Thymus (tissue), 11 donors: Measurements from ENCODE around the gene OR5D18. TPM values are rescaled to one million over a fixed set of nuclear protein-coding genes. Genes with fewer than 3 reads are reported as not detected.
"Not testable (repeated sequence)": the region's sequence is repeated elsewhere in the genome, so short reads cannot be mapped to it uniquely, and the experiment has no call there.

ENCODE experiments used
- DNase-seq, 9 donors: peaks; one replicate each; pipeline ENCODE4 v3.0.0-alpha.2; 2013; ENCODE audit warnings: low spot score in 9 of 9, low read depth in 6 of 9, missing footprints in 1 of 9
- H3K27ac ChIP-seq, 2 donors: one replicate each; pipeline ENCODE4 v1.5.1; 2013; ENCODE audit warnings: control low read depth in 1 of 2, low read depth in 1 of 2, low read length in 1 of 2, mild to moderate bottlenecking in 1 of 2, moderate library complexity in 1 of 2
- H3K27me3 ChIP-seq, 2 donors: one replicate each; pipeline ENCODE4 v1.5.1; 2013; ENCODE audit warnings: low read length in 1 of 2; ENCODE audit not compliant: control insufficient read depth in 2 of 2, insufficient read depth in 1 of 2
- H3K36me3 ChIP-seq, 2 donors: one replicate each; pipeline ENCODE4 v1.5.1; 2013; ENCODE audit warnings: low read length in 1 of 2, mild to moderate bottlenecking in 1 of 2, moderate library complexity in 1 of 2; ENCODE audit not compliant: control insufficient read depth in 2 of 2, insufficient read depth in 2 of 2
- H3K4me1 ChIP-seq, 2 donors: one replicate each; pipeline ENCODE4 v1.5.1; 2013; ENCODE audit warnings: low read length in 2 of 2; ENCODE audit not compliant: control insufficient read depth in 2 of 2, insufficient read depth in 2 of 2
- H3K4me3 ChIP-seq, 2 donors: one replicate each; pipeline ENCODE4 v1.5.1; 2013; ENCODE audit warnings: low read length in 2 of 2, control low read depth in 1 of 2, mild to moderate bottlenecking in 1 of 2
- H3K9me3 ChIP-seq, 2 donors: one replicate each; pipeline ENCODE4 v1.5.1; 2013; ENCODE audit warnings: low read length in 1 of 2, mild to moderate bottlenecking in 1 of 2; ENCODE audit not compliant: control insufficient read depth in 2 of 2, insufficient read depth in 1 of 2
- WGBS: extraction: QIAGEN DNeasy Blood & Tissue Kit; methylation state at CpG from one replicate; pipeline ENCODE4 v1.1.7; 2013; 5-methylcytosine and 5-hydroxymethylcytosine counted together
- polyA plus RNA-seq: library from polyadenylated mRNA; stranded (reverse); fragments of 200-250 nt; gene quantifications from one replicate; pipeline ENCODE4 v1.2.3, GENCODE V29; 2013
- total RNA-seq: library from RNA; stranded (reverse); fragments of 120-200 nt; gene quantifications from one replicate; pipeline ENCODE4 v1.2.4, GENCODE V29; 2013
- donor health status: healthy.

The OR5D18 gene
- total and polyA plus RNA-seq, 2 donors, result not detected

GRCh38 chr11:55847453-55847852 is 28.0 kb downstream of the OR5D18 start:
- Histone ChIP-seq H3K9me3 (no peaks in the 10 kb centered on the region), H3K4me3 (no peak overlapping the region), H3K27me3 (no peaks in the 10 kb centered on the region), H3K36me3 (no peaks in the 10 kb centered on the region), H3K27ac (no peak overlapping the region), H3K4me1 (no peaks in the 10 kb centered on the region)
- WGBS, result 50% methylated on average over 2 of the region's 2 CpGs
- no peak for DNase-seq

- Histone ChIP-seq H3K9me3 (no peaks in the 10 kb centered on the region), H3K27ac (no peak overlapping the region), H3K4me1 (no peaks in the 10 kb centered on the region), H3K4me3 (no peak overlapping the region), H3K36me3 (no peaks in the 10 kb centered on the region), H3K27me3 (no peaks in the 10 kb centered on the region)
- no peak for DNase-seq
Measured at GRCh38 chr11:55849037-55849436, 29.6 kb downstream of the OR5D18 start.

- no peak for DNase-seq
Measured at GRCh38 chr11:55852141-55852540, 32.7 kb downstream of the OR5D18 start.

GRCh38 chr11:55854704-55855103 is 35.3 kb downstream of the OR5D18 start:
- Histone ChIP-seq H3K4me3 (no peak overlapping the region), H3K27me3 (no peaks in the 10 kb centered on the region), H3K4me1 (no peaks in the 10 kb centered on the region), H3K9me3 (peaks cover 0 to 8% of the 10 kb centered on the region in 2 donors), H3K27ac (no peak overlapping the region), H3K36me3 (no peaks in the 10 kb centered on the region)
- WGBS, result 33% methylated on average over 1 of the region's 1 CpG
- no peak for DNase-seq

More at GRCh38 chr11:55852141-55852540, 32.7 kb downstream of the OR5D18 start:
- WGBS, result 82% methylated on average over 1 of the region's 1 CpG
- H3K9me3 ChIP-seq, result peaks cover 0 to 5% of the 10 kb centered on the region in 2 donors
- H3K27ac ChIP-seq, result no peak overlapping the region
- no peaks in the 10 kb centered on the region for H3K27me3 ChIP-seq
- no peaks in the 10 kb centered on the region for H3K36me3 ChIP-seq
- no peaks in the 10 kb centered on the region for H3K4me1 ChIP-seq
- no peak overlapping the region for H3K4me3 ChIP-seq

GRCh38 chr11:55867354-55867753 is 47.9 kb downstream of the OR5D18 start:
- H3K27me3 ChIP-seq, H3K9me3 ChIP-seq, DNase-seq, H3K4me1 ChIP-seq, H3K27ac ChIP-seq, H3K4me3 ChIP-seq, H3K36me3 ChIP-seq: not testable (repeated sequence)
- WGBS, result 91% methylated on average over 4 of the region's 4 CpGs

Other genes starting within 250 kb of the OR5D18 start
- not detected for gene OR4C16, start 247.5 kb upstream of the OR5D18 start, total RNA-seq
- gene OR4C16, start 247.5 kb upstream of the OR5D18 start, polyA plus RNA-seq, result not detected
- gene OR4C11, start 212.0 kb upstream of the OR5D18 start, total RNA-seq, result not detected
- gene OR4C11, start 212.0 kb upstream of the OR5D18 start, polyA plus RNA-seq, result not detected
- gene OR4P4, start 184.5 kb upstream of the OR5D18 start, total RNA-seq, result not detected
- not detected for gene OR4P4, start 184.5 kb upstream of the OR5D18 start, polyA plus RNA-seq
- not detected for gene OR4S2, start 171.3 kb upstream of the OR5D18 start, total RNA-seq
- not detected for gene OR4S2, start 171.3 kb upstream of the OR5D18 start, polyA plus RNA-seq
- gene OR4C6, start 157.4 kb upstream of the OR5D18 start, total RNA-seq, result not detected
- gene OR4C6, start 157.4 kb upstream of the OR5D18 start, polyA plus RNA-seq, result not detected
- not detected for gene OR5D13, start 46.2 kb upstream of the OR5D18 start, total RNA-seq
- gene OR5D13, start 46.2 kb upstream of the OR5D18 start, polyA plus RNA-seq, result not detected
- not detected for gene OR5D14, start 24.1 kb upstream of the OR5D18 start, total RNA-seq
- not detected for gene OR5D14, start 24.1 kb upstream of the OR5D18 start, polyA plus RNA-seq
- gene OR5L1, start 8.3 kb upstream of the OR5D18 start, total RNA-seq, result not detected
- gene OR5L1, start 8.3 kb upstream of the OR5D18 start, polyA plus RNA-seq, result not detected
- gene OR5L2, start 7.6 kb downstream of the OR5D18 start, total RNA-seq, result not detected
- gene OR5L2, start 7.6 kb downstream of the OR5D18 start, polyA plus RNA-seq, result not detected
- gene OR5D16, start 19.1 kb downstream of the OR5D18 start, total RNA-seq, result not detected
- gene OR5D16, start 19.1 kb downstream of the OR5D18 start, polyA plus RNA-seq, result not detected
- not detected for gene TRIM51, start 63.7 kb downstream of the OR5D18 start, total RNA-seq
- gene TRIM51, start 63.7 kb downstream of the OR5D18 start, polyA plus RNA-seq, result not detected
- not detected for gene OR5W2, start 95.0 kb downstream of the OR5D18 start, total RNA-seq
- not detected for gene OR5W2, start 95.0 kb downstream of the OR5D18 start, polyA plus RNA-seq
- gene OR5I1, start 116.8 kb downstream of the OR5D18 start, total RNA-seq, result not detected
- not detected for gene OR5I1, start 116.8 kb downstream of the OR5D18 start, polyA plus RNA-seq
- gene OR10AG1, start 150.3 kb downstream of the OR5D18 start, total RNA-seq, result not detected
- gene OR10AG1, start 150.3 kb downstream of the OR5D18 start, polyA plus RNA-seq, result not detected
- gene OR5F1, start 175.0 kb downstream of the OR5D18 start, total RNA-seq, result not detected
- gene OR5F1, start 175.0 kb downstream of the OR5D18 start, polyA plus RNA-seq, result 0.02 TPM
- gene OR5AS1, start 208.0 kb downstream of the OR5D18 start, total RNA-seq, result not detected
- gene OR5AS1, start 208.0 kb downstream of the OR5D18 start, polyA plus RNA-seq, result not detected